Measurements from ENCODE around the gene ZDHHC14.
"Not testable (repeated sequence)": the region's sequence is repeated elsewhere in the genome, so short reads cannot be mapped to it uniquely, and the experiment has no call there.

ZDHHC14 gene

GRCh38 chr6:157578527-157578926, 197.5 kb downstream of the ZDHHC14 start:
- Mint-ChIP-seq H3K36me3 (peaks cover 41% of the 10 kb centered on the region), H3K4me1 (peaks cover 36% of the 10 kb centered on the region)
- not testable (repeated sequence) for DNase-seq (ENCODE audit: low spot score in 2 of 2); H3K9me3 Mint-ChIP-seq; H3K4me3 Mint-ChIP-seq; H3K27ac Mint-ChIP-seq; ATAC-seq (ENCODE audit: low read depth); H3K27me3 Mint-ChIP-seq

GRCh38 chr6:157579467-157580031, 198.6 kb downstream of the ZDHHC14 start:
- Mint-ChIP-seq H3K27ac (peak overlapping the region; percentile 32), H3K9me3 (peaks cover 5% of the 10 kb centered on the region), H3K4me1 (peaks cover 44% of the 10 kb centered on the region), H3K4me3 (no peak overlapping the region), H3K27me3 (no peaks in the 10 kb centered on the region), H3K36me3 (peaks cover 40% of the 10 kb centered on the region)
- no peak for DNase-seq (ENCODE audit: low spot score in 2 of 2)
- ATAC-seq (ENCODE audit: low read depth), result no peak

- Mint-ChIP-seq H3K27ac (peak overlapping the region; percentile 14), H3K9me3 (peaks cover 6% of the 10 kb centered on the region), H3K4me3 (no peak overlapping the region), H3K4me1 (peaks cover 45% of the 10 kb centered on the region), H3K36me3 (peaks cover 22% of the 10 kb centered on the region), H3K27me3 (no peaks in the 10 kb centered on the region)
- no peak for ATAC-seq (ENCODE audit: low read depth)
- no peak for DNase-seq (ENCODE audit: low spot score in 2 of 2)
Measured at GRCh38 chr6:157584036-157584435, 203.0 kb downstream of the ZDHHC14 start.

GRCh38 chr6:157585274-157586087, 204.5 kb downstream of the ZDHHC14 start:
- ATAC-seq (ENCODE audit: low read depth), result peak; percentile 87
- peaks cover 25% of the 10 kb centered on the region for H3K36me3 Mint-ChIP-seq

GRCh38 chr6:157586088-157586414, 205.1 kb downstream of the ZDHHC14 start:
- H3K4me1 Mint-ChIP-seq, result peaks cover 43% of the 10 kb centered on the region

More at GRCh38 chr6:157585274-157586087, 204.5 kb downstream of the ZDHHC14 start:
- Mint-ChIP-seq H3K27me3 (no peaks in the 10 kb centered on the region), H3K9me3 (peaks cover 10% of the 10 kb centered on the region), H3K4me1 (peaks cover 43% of the 10 kb centered on the region), H3K27ac (no peak overlapping the region), H3K4me3 (no peak overlapping the region)
- no peak for DNase-seq (ENCODE audit: low spot score in 2 of 2)

GRCh38 chr6:157586476-157587126, 205.6 kb downstream of the ZDHHC14 start:
- H3K9me3 Mint-ChIP-seq, result peaks cover 9% of the 10 kb centered on the region
- H3K27me3 Mint-ChIP-seq, result no peaks in the 10 kb centered on the region
- H3K4me1 Mint-ChIP-seq, result peaks cover 47% of the 10 kb centered on the region
- peaks cover 28% of the 10 kb centered on the region for H3K36me3 Mint-ChIP-seq
- DNase-seq (ENCODE audit: low spot score in 2 of 2) (no peak), ATAC-seq (ENCODE audit: low read depth) (no peak)
- no peak overlapping the region for H3K4me3 Mint-ChIP-seq
- H3K27ac Mint-ChIP-seq, result peak overlapping the region; percentile 41

More at GRCh38 chr6:157586088-157586414, 205.1 kb downstream of the ZDHHC14 start:
- Mint-ChIP-seq H3K9me3 (peaks cover 9% of the 10 kb centered on the region), H3K36me3 (peaks cover 26% of the 10 kb centered on the region), H3K4me3 (no peak overlapping the region), H3K27ac (peak overlapping the region; percentile 41), H3K27me3 (no peaks in the 10 kb centered on the region)
- DNase-seq (ENCODE audit: low spot score in 2 of 2), result no peak
- no peak for ATAC-seq (ENCODE audit: low read depth)

GRCh38 chr6:157587127-157587926, 206.3 kb downstream of the ZDHHC14 start:
- Mint-ChIP-seq H3K27me3 (no peaks in the 10 kb centered on the region), H3K4me3 (no peak overlapping the region), H3K27ac (no peak overlapping the region), H3K36me3 (peaks cover 24% of the 10 kb centered on the region), H3K9me3 (peaks cover 9% of the 10 kb centered on the region), H3K4me1 (peaks cover 47% of the 10 kb centered on the region)
- ATAC-seq (ENCODE audit: low read depth) (no peak), DNase-seq (ENCODE audit: low spot score in 2 of 2) (no peak)

GRCh38 chr6:157590654-157591053, 209.7 kb downstream of the ZDHHC14 start:
- not testable (repeated sequence) for H3K4me3 Mint-ChIP-seq; ATAC-seq (ENCODE audit: low read depth); H3K27ac Mint-ChIP-seq; H3K9me3 Mint-ChIP-seq; H3K27me3 Mint-ChIP-seq; DNase-seq (ENCODE audit: low spot score in 2 of 2)
- peaks cover 28% of the 10 kb centered on the region for H3K4me1 Mint-ChIP-seq
- peaks cover 27% of the 10 kb centered on the region for H3K36me3 Mint-ChIP-seq

GRCh38 chr6:157592541-157592940, 211.6 kb downstream of the ZDHHC14 start:
- peak overlapping the region; percentile 49 for H3K4me3 Mint-ChIP-seq

GRCh38 chr6:157592980-157593379, 212.0 kb downstream of the ZDHHC14 start:
- peaks cover 29% of the 10 kb centered on the region for H3K36me3 Mint-ChIP-seq
- H3K4me1 Mint-ChIP-seq, result peaks cover 23% of the 10 kb centered on the region
- H3K9me3 Mint-ChIP-seq, result peaks cover 8% of the 10 kb centered on the region
- no peak for DNase-seq (ENCODE audit: low spot score in 2 of 2)
- no peaks in the 10 kb centered on the region for H3K27me3 Mint-ChIP-seq
- no peak for ATAC-seq (ENCODE audit: low read depth)
- peak overlapping the region; percentile 49 for H3K4me3 Mint-ChIP-seq
- H3K27ac Mint-ChIP-seq, result no peak overlapping the region

More at GRCh38 chr6:157592541-157592940, 211.6 kb downstream of the ZDHHC14 start:
- peaks cover 8% of the 10 kb centered on the region for H3K9me3 Mint-ChIP-seq
- H3K27me3 Mint-ChIP-seq, result no peaks in the 10 kb centered on the region
- DNase-seq (ENCODE audit: low spot score in 2 of 2) (no peak), ATAC-seq (ENCODE audit: low read depth) (peak; percentile 35)
- peaks cover 29% of the 10 kb centered on the region for H3K36me3 Mint-ChIP-seq
- no peak overlapping the region for H3K27ac Mint-ChIP-seq
- peaks cover 21% of the 10 kb centered on the region for H3K4me1 Mint-ChIP-seq

- Mint-ChIP-seq H3K27me3 (no peaks in the 10 kb centered on the region), H3K36me3 (peaks cover 29% of the 10 kb centered on the region), H3K4me1 (peaks cover 26% of the 10 kb centered on the region), H3K27ac (no peak overlapping the region), H3K4me3 (no peak overlapping the region), H3K9me3 (peaks cover 8% of the 10 kb centered on the region)
- ATAC-seq (ENCODE audit: low read depth) (no peak), DNase-seq (ENCODE audit: low spot score in 2 of 2) (no peak)
Measured at GRCh38 chr6:157593596-157593995, 212.6 kb downstream of the ZDHHC14 start.

- peaks cover 27% of the 10 kb centered on the region for H3K36me3 Mint-ChIP-seq
- H3K4me3 Mint-ChIP-seq, result no peak overlapping the region
- peak overlapping the region; percentile 69 for H3K27ac Mint-ChIP-seq
- peaks cover 5% of the 10 kb centered on the region for H3K9me3 Mint-ChIP-seq
- peaks cover 28% of the 10 kb centered on the region for H3K4me1 Mint-ChIP-seq
- H3K27me3 Mint-ChIP-seq, result no peaks in the 10 kb centered on the region
- DNase-seq (ENCODE audit: low spot score in 2 of 2), result no peak
- ATAC-seq (ENCODE audit: low read depth), result no peak
Measured at GRCh38 chr6:157594292-157594691, 213.3 kb downstream of the ZDHHC14 start.

GRCh38 chr6:157595768-157596167, 214.8 kb downstream of the ZDHHC14 start:
- Mint-ChIP-seq H3K36me3 (peaks cover 23% of the 10 kb centered on the region), H3K27ac (peak overlapping the region; percentile 64), H3K9me3 (no peaks in the 10 kb centered on the region), H3K4me1 (peaks cover 36% of the 10 kb centered on the region), H3K27me3 (no peaks in the 10 kb centered on the region), H3K4me3 (no peak overlapping the region)
- ATAC-seq (ENCODE audit: low read depth), result no peak
- DNase-seq (ENCODE audit: low spot score in 2 of 2), result no peak
